ENCODE measurements around the gene FNDC11. TPM values are rescaled to one million over a fixed set of nuclear protein-coding genes. Genes with fewer than 3 reads are reported as not detected.

Gene FNDC11
- total RNA-seq, 6 experiments from 2014 or later = not detected

- TF ChIP-seq CTCF (IDR thresholded peaks at IDR 0.05) = no peak
Observed at GRCh38 chr20:63521602-63522001, 32.4 kb upstream of the FNDC11 start.

GRCh38 chr20:63522091-63522868 is 31.7 kb upstream of the FNDC11 start:
- Mint-ChIP-seq H3K9me3 (no peaks in the 10 kb centered on the region; the same call in 1 of the 2 replicates), H3K4me3 (peak overlapping the region; percentile 93), H3K36me3 (ENCODE audit: low read depth) (peaks cover 5% of the 10 kb centered on the region; the same call in 1 of the 2 replicates), H3K27ac (no peak overlapping the region), H3K4me1 (ENCODE audit: low read depth) (no peaks in the 10 kb centered on the region), H3K27me3 (ENCODE audit: insufficient read depth) (peaks cover 12% of the 10 kb centered on the region)
- TF ChIP-seq CTCF (IDR thresholded peaks at IDR 0.05) = no peak
- no peak for DNase-seq

More at GRCh38 chr20:63521602-63522001, 32.4 kb upstream of the FNDC11 start:
- H3K4me1 Mint-ChIP-seq (ENCODE audit: low read depth) = no peaks in the 10 kb centered on the region
- H3K36me3 Mint-ChIP-seq (ENCODE audit: low read depth) = peaks cover 5% of the 10 kb centered on the region; the same call in 1 of the 2 replicates
- H3K27ac Mint-ChIP-seq = peak overlapping the region; percentile 76
- no peaks in the 10 kb centered on the region; the same call in 1 of the 2 replicates for H3K9me3 Mint-ChIP-seq
- DNase-seq = no peak
- H3K27me3 Mint-ChIP-seq (ENCODE audit: insufficient read depth) = peaks cover 6% of the 10 kb centered on the region
- H3K4me3 Mint-ChIP-seq = peak overlapping the region; percentile 93

GRCh38 chr20:63522981-63523611 is 30.9 kb upstream of the FNDC11 start:
- Mint-ChIP-seq H3K4me1 (ENCODE audit: low read depth) (no peaks in the 10 kb centered on the region), H3K27me3 (ENCODE audit: insufficient read depth) (peaks cover 10% of the 10 kb centered on the region), H3K9me3 (no peaks in the 10 kb centered on the region; the same call in 1 of the 2 replicates), H3K4me3 (peak overlapping the region; percentile 93), H3K36me3 (ENCODE audit: low read depth) (peaks cover 5% of the 10 kb centered on the region; the same call in 1 of the 2 replicates), H3K27ac (no peak overlapping the region)
- DNase-seq = no peak
- no peak for TF ChIP-seq CTCF (IDR thresholded peaks at IDR 0.05)

- no peaks in the 10 kb centered on the region for H3K4me1 Mint-ChIP-seq (ENCODE audit: low read depth)
- peaks cover 10% of the 10 kb centered on the region for H3K27me3 Mint-ChIP-seq (ENCODE audit: insufficient read depth)
- no peak overlapping the region for H3K4me3 Mint-ChIP-seq
- peaks cover 5% of the 10 kb centered on the region; the same call in 1 of the 2 replicates for H3K36me3 Mint-ChIP-seq (ENCODE audit: low read depth)
- DNase-seq = no peak
- TF ChIP-seq CTCF (IDR thresholded peaks at IDR 0.05) = no peak
- H3K9me3 Mint-ChIP-seq = no peaks in the 10 kb centered on the region; the same call in 1 of the 2 replicates
- no peak overlapping the region for H3K27ac Mint-ChIP-seq
Observed at GRCh38 chr20:63525185-63525584, 28.8 kb upstream of the FNDC11 start.

- H3K27me3 Mint-ChIP-seq (ENCODE audit: insufficient read depth) = peaks cover 10% of the 10 kb centered on the region
- no peaks in the 10 kb centered on the region for H3K4me1 Mint-ChIP-seq (ENCODE audit: low read depth)
- H3K36me3 Mint-ChIP-seq (ENCODE audit: low read depth) = peaks cover 5% of the 10 kb centered on the region; the same call in 1 of the 2 replicates
- H3K9me3 Mint-ChIP-seq = no peaks in the 10 kb centered on the region; the same call in 1 of the 2 replicates
- no peak for DNase-seq
- no peak for TF ChIP-seq CTCF (IDR thresholded peaks at IDR 0.05)
- H3K27ac Mint-ChIP-seq = no peak overlapping the region
- no peak overlapping the region for H3K4me3 Mint-ChIP-seq
Observed at GRCh38 chr20:63525971-63526370, 28.0 kb upstream of the FNDC11 start.

Data from HFFc6 (cell line).